Spleen (tissue), 7 donors: Measurements from ENCODE around the gene SLFN14.

Experiments used
- POLR2A ChIP-seq, 3 donors: fragments of 450-650 bp; IDR thresholded peaks; one replicate each; pipeline ENCODE4 v1.5.1; 2017; ENCODE audit warnings: antibody characterized with exemption in 3 of 3, mild to moderate bottlenecking in 1 of 3
- POLR2AphosphoS5 ChIP-seq, 3 donors: sonication (generic); formaldehyde crosslinking; IDR thresholded peaks; one replicate each; pipeline ENCODE4 v1.5.1; 2017; ENCODE audit warnings: antibody characterized with exemption in 3 of 3
- TF ChIP-seq, protein P1 (sequence below), 11 experiments: fragments of 200-600 bp in 7 of 11; fragments of 450-650 bp in 4 of 11; sonication (generic) in 4 of 11; IDR thresholded peaks in 8 of 11; conservative IDR thresholded peaks in 3 of 11; 1 replicate in 7 of 11; 2 replicates in 4 of 11; pipeline versions ENCODE4 v1.4.0 to v1.8.0; 2016 to 2021; ENCODE audit warnings: antibody characterized with exemption in 11 of 11, inconsistent platforms in 4 of 11, mild to moderate bottlenecking in 1 of 11
- donor health status: DM: no; HTN: no; CAD: no; lungs with moderate emphysema.
- donor health status: DM: no; HTN: no; CAD: no.
- donor health status: DM: no; HTN: no; CAD: no.

DNA sequence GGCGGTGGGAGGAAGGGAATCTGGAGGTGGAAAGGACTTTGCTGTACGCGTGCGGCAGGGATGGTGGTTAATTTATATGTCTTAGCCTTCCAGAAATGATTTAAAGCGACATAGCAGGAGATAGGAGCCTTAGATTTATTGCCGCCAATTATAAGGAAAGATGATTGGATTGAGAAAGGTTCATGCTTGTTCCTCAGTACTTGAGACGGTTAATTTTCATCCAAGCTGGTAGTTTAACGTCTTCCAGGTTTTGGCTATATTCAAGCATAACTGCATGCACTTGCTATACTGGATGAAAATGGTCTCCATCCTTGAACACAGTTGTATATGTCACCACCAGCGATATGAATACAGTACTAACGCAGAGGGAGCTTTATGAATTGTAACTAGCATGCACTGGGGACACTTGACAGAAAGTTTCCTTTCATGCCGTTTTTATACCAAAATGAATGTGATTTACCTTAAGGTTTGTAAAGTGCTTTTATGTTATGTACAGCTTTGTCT lies 18.4 kb upstream of the SLFN14 start:
- TF ChIP-seq, protein P1, sequence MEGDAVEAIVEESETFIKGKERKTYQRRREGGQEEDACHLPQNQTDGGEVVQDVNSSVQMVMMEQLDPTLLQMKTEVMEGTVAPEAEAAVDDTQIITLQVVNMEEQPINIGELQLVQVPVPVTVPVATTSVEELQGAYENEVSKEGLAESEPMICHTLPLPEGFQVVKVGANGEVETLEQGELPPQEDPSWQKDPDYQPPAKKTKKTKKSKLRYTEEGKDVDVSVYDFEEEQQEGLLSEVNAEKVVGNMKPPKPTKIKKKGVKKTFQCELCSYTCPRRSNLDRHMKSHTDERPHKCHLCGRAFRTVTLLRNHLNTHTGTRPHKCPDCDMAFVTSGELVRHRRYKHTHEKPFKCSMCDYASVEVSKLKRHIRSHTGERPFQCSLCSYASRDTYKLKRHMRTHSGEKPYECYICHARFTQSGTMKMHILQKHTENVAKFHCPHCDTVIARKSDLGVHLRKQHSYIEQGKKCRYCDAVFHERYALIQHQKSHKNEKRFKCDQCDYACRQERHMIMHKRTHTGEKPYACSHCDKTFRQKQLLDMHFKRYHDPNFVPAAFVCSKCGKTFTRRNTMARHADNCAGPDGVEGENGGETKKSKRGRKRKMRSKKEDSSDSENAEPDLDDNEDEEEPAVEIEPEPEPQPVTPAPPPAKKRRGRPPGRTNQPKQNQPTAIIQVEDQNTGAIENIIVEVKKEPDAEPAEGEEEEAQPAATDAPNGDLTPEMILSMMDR (IDR thresholded peaks at IDR 0.05 in 8 of 11, conservative IDR thresholded peaks at IDR 0.05 in 3 of 11) = no peak
- TF ChIP-seq POLR2A (IDR thresholded peaks at IDR 0.05) (no peak), POLR2AphosphoS5 (IDR thresholded peaks at IDR 0.05) (no peak)
